MM.1S (cell line): Measurements from ENCODE around the gene CEACAM16.

Experiments
- CTCF ChIP-seq: fragments of 300-600 bp; sonication (generic); IDR thresholded peaks from 2 replicates; pipeline ENCODE4 v1.5.1; 2016; ENCODE audit warnings: antibody characterized with exemption, low read length, mixed read lengths
- EZH2phosphoT487 ChIP-seq: fragments of 300-600 bp; sonication (generic); IDR thresholded peaks from 2 replicates; pipeline ENCODE4 v1.6.1; 2018; ENCODE audit warnings: antibody characterized with exemption, low read length

GRCh38 chr19:44744871-44745332, 46.0 kb downstream of the CEACAM16 start:
- TF ChIP-seq CTCF (no peak), EZH2phosphoT487 (no peak)
